ENCODE data around the gene CERS6.

DNA sequence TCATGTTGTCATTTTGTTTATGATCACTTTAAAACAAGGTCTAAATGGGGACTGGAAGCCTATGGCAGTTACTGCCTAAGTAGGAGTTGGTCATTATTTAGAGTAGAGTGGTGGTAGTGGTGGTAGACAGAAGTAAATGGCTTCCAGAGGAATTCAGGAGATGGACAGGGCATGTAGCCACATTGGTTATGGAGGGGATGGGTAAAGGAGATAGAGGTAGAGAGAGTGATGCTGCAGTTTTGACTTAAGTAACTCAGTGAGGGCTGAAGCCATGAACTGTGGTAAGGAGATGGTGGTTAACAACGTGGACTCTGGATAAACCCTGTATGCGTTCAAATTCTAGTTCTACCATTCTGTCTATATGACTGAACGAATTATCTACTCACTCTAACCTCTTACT, 284.7 kb downstream of the CERS6 start:
- TF ChIP-seq, protein P1, sequence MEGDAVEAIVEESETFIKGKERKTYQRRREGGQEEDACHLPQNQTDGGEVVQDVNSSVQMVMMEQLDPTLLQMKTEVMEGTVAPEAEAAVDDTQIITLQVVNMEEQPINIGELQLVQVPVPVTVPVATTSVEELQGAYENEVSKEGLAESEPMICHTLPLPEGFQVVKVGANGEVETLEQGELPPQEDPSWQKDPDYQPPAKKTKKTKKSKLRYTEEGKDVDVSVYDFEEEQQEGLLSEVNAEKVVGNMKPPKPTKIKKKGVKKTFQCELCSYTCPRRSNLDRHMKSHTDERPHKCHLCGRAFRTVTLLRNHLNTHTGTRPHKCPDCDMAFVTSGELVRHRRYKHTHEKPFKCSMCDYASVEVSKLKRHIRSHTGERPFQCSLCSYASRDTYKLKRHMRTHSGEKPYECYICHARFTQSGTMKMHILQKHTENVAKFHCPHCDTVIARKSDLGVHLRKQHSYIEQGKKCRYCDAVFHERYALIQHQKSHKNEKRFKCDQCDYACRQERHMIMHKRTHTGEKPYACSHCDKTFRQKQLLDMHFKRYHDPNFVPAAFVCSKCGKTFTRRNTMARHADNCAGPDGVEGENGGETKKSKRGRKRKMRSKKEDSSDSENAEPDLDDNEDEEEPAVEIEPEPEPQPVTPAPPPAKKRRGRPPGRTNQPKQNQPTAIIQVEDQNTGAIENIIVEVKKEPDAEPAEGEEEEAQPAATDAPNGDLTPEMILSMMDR (IDR thresholded peaks at IDR 0.05; ENCODE audit: low read depth, low read length): no peak
- TF ChIP-seq POLR2A (IDR thresholded peaks at IDR 0.05; ENCODE audit: extremely low read depth, insufficient read length): no peak
